HepG2 (cell line): ENCODE data around the gene MCC. TPM values are rescaled to one million over a fixed set of nuclear protein-coding genes. Genes with fewer than 3 reads are reported as not detected.

Experiments used
- ATAC-seq: fragments of 200-7000 bp; cut with Tn5 transposase; 3 replicates; pipeline ENCODE4 v1.9.1; 2020; ENCODE audit warnings: mild to moderate bottlenecking, moderate library complexity
- BruUV-seq: library from RNA; stranded (reverse); fragments of 400-500 nt; replicated peaks from 2 replicates; lab custom pipeline; 2021; lab: Mats Ljungman, UMichigan
- CTCF ChIA-PET: fragments of 300-600 bp; formaldehyde crosslinking; extraction: SDS; loops from one replicate; lab custom pipeline; 2021; ENCODE audit warnings: low total read pairs, inconsistent platforms, low intra/inter-chr PET ratio; lab: Yijun Ruan, JAX
- POLR2A ChIA-PET: fragments of 350-600 bp; sonication (Branson Sonifier 250); formaldehyde crosslinking; loops from one replicate; lab custom pipeline; 2020; ENCODE audit warnings: antibody characterized with exemption, inconsistent platforms; lab: Yijun Ruan, JAX
- DNase-seq: peaks from one replicate; pipeline ENCODE4 v3.0.0-alpha.2; 2015; ENCODE audit warnings: low spot score
- FAIRE-seq: peaks from 3 replicates; lab custom pipeline; 2011; peaks lifted over from hg19 to GRCh38; lab: Jason Lieb, UNC
- H2AFZ ChIP-seq: one replicate; pipeline ENCODE4 v1.6.1; 2011; ENCODE audit warnings: low read length, inconsistent platforms
- H3K27ac ChIP-seq: fragments of 300-600 bp; 3 replicates; pipeline ENCODE4 v1.8.0; 2011; ENCODE audit warnings: mixed run types, mild to moderate bottlenecking, mixed read lengths, low read length, inconsistent platforms; ENCODE audit not compliant: insufficient read depth; ENCODE audit errors: extremely low read length
- H3K27me3 ChIP-seq, 2 experiments: fragments of 200-600 bp in 1 of 2; 2 replicates in 1 of 2; 3 replicates in 1 of 2; pipeline versions ENCODE4 v1.6.0 to v1.8.0; 2011; ENCODE audit warnings: low read length in 2 of 2, mild to moderate bottlenecking in 2 of 2, moderate library complexity in 2 of 2, inconsistent platforms in 1 of 2; ENCODE audit not compliant: insufficient read depth in 2 of 2, control insufficient read depth in 1 of 2
- H3K36me3 ChIP-seq, 2 experiments: fragments of 200-600 bp in 1 of 2; replicated peaks in 1 of 2; 2 replicates in 1 of 2; 3 replicates in 1 of 2; pipeline versions ENCODE4 v1.5.1 to v1.8.0; 2011; ENCODE audit warnings: low read length in 2 of 2, inconsistent platforms in 1 of 2; ENCODE audit not compliant: insufficient read depth in 2 of 2, control insufficient read depth in 1 of 2
- H3K4me1 ChIP-seq: 2 replicates; pipeline ENCODE4 v1.5.1; 2012; ENCODE audit warnings: low read length, inconsistent platforms; ENCODE audit not compliant: insufficient read depth
- H3K4me2 ChIP-seq: 2 replicates; pipeline ENCODE4 v1.6.0; 2011; ENCODE audit warnings: low read depth, low read length, inconsistent platforms
- H3K4me3 ChIP-seq, 3 experiments: fragments of 200-600 bp in 1 of 3; sonication (generic), shearing (Covaris generic) in 1 of 3; replicated peaks in 1 of 3; 2 replicates each; pipeline ENCODE4 v1.5.1; 2011 to 2016; ENCODE audit warnings: low read length in 3 of 3, inconsistent platforms in 2 of 3, low read depth in 2 of 3, mild to moderate bottlenecking in 2 of 3, control low read depth in 1 of 3, mixed read lengths in 1 of 3; ENCODE audit not compliant: insufficient read depth in 1 of 3
- H3K79me2 ChIP-seq: one replicate; pipeline ENCODE4 v1.6.1; 2011; ENCODE audit warnings: low read length, inconsistent platforms; ENCODE audit not compliant: insufficient read depth
- H3K9ac ChIP-seq: 2 replicates; pipeline ENCODE4 v1.6.0; 2011; ENCODE audit warnings: mild to moderate bottlenecking, low read depth, low read length, inconsistent platforms; ENCODE audit not compliant: insufficient read depth
- H3K9me3 ChIP-seq: 2 replicates; pipeline ENCODE4 v1.5.1; 2012; ENCODE audit warnings: mild to moderate bottlenecking, low read length
- H4K20me1 ChIP-seq: 2 replicates; pipeline ENCODE4 v1.6.0; 2011; ENCODE audit warnings: inconsistent platforms, mild to moderate bottlenecking, low read length, moderate library complexity; ENCODE audit not compliant: insufficient read depth
- CEBPB ChIP-seq: IDR thresholded peaks from 2 replicates; pipeline ENCODE4 v1.6.1; 2011; ENCODE audit warnings: low read depth, low read length, improper control_type of control experiment, borderline replicate concordance
- FOXA3 ChIP-seq: IDR thresholded peaks from 2 replicates; pipeline ENCODE4 v1.6.1; 2016; ENCODE audit warnings: missing genetic modification reagents, missing compliant biosample characterization
- HMGA1 ChIP-seq: sonication (generic); formaldehyde crosslinking; conservative IDR thresholded peaks from 2 replicates; pipeline ENCODE4 v1.4.0; 2020; ENCODE audit warnings: missing genetic modification reagents
- HNRNPH1 ChIP-seq: fragments of 200-400 bp; formaldehyde crosslinking; optimal IDR thresholded peaks from 2 replicates; pipeline ENCODE3; 2017; ENCODE audit warnings: mild to moderate bottlenecking, low read depth, low read length
- JUND ChIP-seq: sonication (generic); formaldehyde crosslinking; IDR thresholded peaks from 2 replicates; pipeline ENCODE4 v1.8.0; 2022; ENCODE audit warnings: mild to moderate bottlenecking, missing genetic modification reagents
- PPARG ChIP-seq: conservative IDR thresholded peaks from 2 replicates; pipeline ENCODE4 v1.6.1; 2016; ENCODE audit warnings: missing biosample characterization, missing genetic modification reagents
- RAD21 ChIP-seq: fragments of 450-650 bp; formaldehyde crosslinking; IDR thresholded peaks from 2 replicates; pipeline ENCODE4 v1.5.0; 2020; ENCODE audit warnings: mild to moderate bottlenecking
- THAP11 ChIP-seq: IDR thresholded peaks from 2 replicates; pipeline ENCODE4 v1.6.1; 2016; ENCODE audit warnings: missing biosample characterization, missing genetic modification reagents
- TMF1 ChIP-seq: sonication (generic); formaldehyde crosslinking; IDR thresholded peaks from 2 replicates; pipeline ENCODE4 v1.8.1; 2022; ENCODE audit warnings: low read depth, missing genetic modification reagents
- ZMAT3 ChIP-seq: sonication (generic); formaldehyde crosslinking; conservative IDR thresholded peaks from 2 replicates; pipeline ENCODE4 v1.7.0; 2021; ENCODE audit warnings: missing genetic modification reagents
- ZNF543 ChIP-seq: sonication (generic); formaldehyde crosslinking; IDR thresholded peaks from 2 replicates; pipeline ENCODE4 v1.4.0; 2020; ENCODE audit warnings: mild to moderate bottlenecking, missing genetic modification reagents
- ZNF572 ChIP-seq: sonication (generic); formaldehyde crosslinking; IDR thresholded peaks from 2 replicates; pipeline ENCODE4 v1.5.1; 2020; ENCODE audit warnings: mild to moderate bottlenecking, missing genetic modification reagents
- WGBS: methylation state at CpG from one replicate; pipeline ENCODE4 v1.1.6; 2017; ENCODE audit warnings: low lambda C conversion rate; 5-methylcytosine and 5-hydroxymethylcytosine counted together
- in situ Hi-C: cut with HindIII; loops from 2 replicates; pipeline ENCODE4 v1.10.0; 2017; ENCODE audit warnings: low pct_unique_long_range_greater_than_20kb; ENCODE audit not compliant: extremely low pct_ligation_motif_present
- intact Hi-C: fragments of 100-400 bp; cut with micrococcal nuclease; formaldehyde crosslinking; loops from one replicate; pipeline ENCODE4 v1.10.0; 2022; ENCODE audit not compliant: unreplicated experiment
- polyA plus RNA-seq, 8 experiments: library from polyadenylated mRNA; depleted of rRNA in 3 of 8; stranded (reverse) in 7 of 8; unstranded in 1 of 8; fragments of >200 nt; fragmentation: Illumina TruSeq in 4 of 8; extraction: Trizol in 4 of 8; gene quantifications; 2 replicates each; pipeline versions ENCODE4 v1.2.1 to v1.2.3, GENCODE V29; 2011 to 2016; ENCODE audit warnings: low read depth in 4 of 8, missing spikeins in 1 of 8, mixed read lengths in 1 of 8; ENCODE audit not compliant: insufficient read depth in 1 of 8
- total RNA-seq, 5 experiments: library from RNA; depleted of rRNA; stranded (reverse); fragments of >200 nt; fragmentation: Illumina TruSeq; extraction: Trizol; gene quantifications; 2 replicates each; pipeline ENCODE4 v1.2.3, GENCODE V29; 2016; ENCODE audit warnings: low read depth in 1 of 5
- TF ChIP-seq, protein P1 (sequence below): sonication (generic); formaldehyde crosslinking; IDR thresholded peaks from 2 replicates; pipeline ENCODE4 v1.4.0; 2020; ENCODE audit warnings: mild to moderate bottlenecking, missing genetic modification reagents
- TF ChIP-seq, protein P2 (sequence below): sonication (generic); formaldehyde crosslinking; IDR thresholded peaks from 2 replicates; pipeline ENCODE4 v1.4.0; 2020; ENCODE audit warnings: missing genetic modification reagents
- TF ChIP-seq, protein P3 (sequence below): sonication (generic); formaldehyde crosslinking; IDR thresholded peaks from 2 replicates; pipeline ENCODE4 v1.5.0; 2020; ENCODE audit warnings: missing genetic modification reagents

Gene MCC
- total and polyA plus RNA-seq, 2 of the 13 experiments (the other 11 are each of a cell fraction or from before 2014, with no cell fraction given), result 0.55 to 2.4 TPM

DNA sequence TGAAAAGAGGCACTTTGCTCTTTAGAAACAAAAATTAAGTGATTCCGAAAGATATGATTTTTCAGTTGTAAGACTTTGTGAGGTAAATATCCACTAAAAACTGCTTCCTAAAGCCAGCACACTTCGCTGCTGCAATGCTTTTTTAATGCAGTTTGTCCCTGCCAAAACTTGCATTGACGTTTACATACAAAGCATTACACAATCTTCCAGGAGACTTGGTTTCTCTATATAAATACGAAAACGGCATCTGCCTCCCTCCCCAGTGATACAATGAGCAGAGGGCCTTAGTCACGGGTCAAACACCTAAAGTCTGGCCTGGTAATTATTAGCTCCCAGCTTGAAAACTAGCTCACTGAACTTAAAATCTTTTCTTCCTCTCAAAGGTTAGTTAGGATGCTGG lies 224.2 kb downstream of the MCC start:
- DNase-seq (no peak), FAIRE-seq (no peak), ATAC-seq (no peak)
- BruUV-seq, result no TSS peak
- Histone ChIP-seq H3K36me3 (no peaks in the 10 kb centered on the region), H3K9me3 (no peaks in the 10 kb centered on the region), H3K4me2 (no peak overlapping the region), H3K9ac (no peak overlapping the region), H3K4me1 (no peaks in the 10 kb centered on the region), H3K27ac (no peak overlapping the region), H3K4me3 (no peak overlapping the region), H3K79me2 (no peaks in the 10 kb centered on the region), H3K27me3 (no peaks in the 10 kb centered on the region), H4K20me1 (no peaks in the 10 kb centered on the region), H2AFZ (no peak overlapping the region)
- intact Hi-C loops, result no loop called here
- WGBS, result 16% methylated on average over 6 of the region's 6 CpGs
- CTCF ChIA-PET, result no interaction called here
- POLR2A ChIA-PET, result interaction anchor here (1.5 kb wide), 1 partner anchor 24 kb away, joined by 3 read pairs; no protein-coding TSS in a partner anchor
- in situ Hi-C loops, result no loop called here
- TF ChIP-seq, protein P1, sequence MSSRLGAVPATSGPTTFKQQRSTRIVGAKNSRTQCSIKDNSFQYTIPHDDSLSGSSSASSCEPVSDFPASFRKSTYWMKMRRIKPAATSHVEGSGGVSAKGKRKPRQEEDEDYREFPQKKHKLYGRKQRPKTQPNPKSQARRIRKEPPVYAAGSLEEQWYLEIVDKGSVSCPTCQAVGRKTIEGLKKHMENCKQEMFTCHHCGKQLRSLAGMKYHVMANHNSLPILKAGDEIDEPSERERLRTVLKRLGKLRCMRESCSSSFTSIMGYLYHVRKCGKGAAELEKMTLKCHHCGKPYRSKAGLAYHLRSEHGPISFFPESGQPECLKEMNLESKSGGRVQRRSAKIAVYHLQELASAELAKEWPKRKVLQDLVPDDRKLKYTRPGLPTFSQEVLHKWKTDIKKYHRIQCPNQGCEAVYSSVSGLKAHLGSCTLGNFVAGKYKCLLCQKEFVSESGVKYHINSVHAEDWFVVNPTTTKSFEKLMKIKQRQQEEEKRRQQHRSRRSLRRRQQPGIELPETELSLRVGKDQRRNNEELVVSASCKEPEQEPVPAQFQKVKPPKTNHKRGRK (CRISPR knock-in tag), result no peak
- TF ChIP-seq CEBPB, result 0 out of 2 replicates have a peak, but pooled peaks have one; percentile 18

DNA sequence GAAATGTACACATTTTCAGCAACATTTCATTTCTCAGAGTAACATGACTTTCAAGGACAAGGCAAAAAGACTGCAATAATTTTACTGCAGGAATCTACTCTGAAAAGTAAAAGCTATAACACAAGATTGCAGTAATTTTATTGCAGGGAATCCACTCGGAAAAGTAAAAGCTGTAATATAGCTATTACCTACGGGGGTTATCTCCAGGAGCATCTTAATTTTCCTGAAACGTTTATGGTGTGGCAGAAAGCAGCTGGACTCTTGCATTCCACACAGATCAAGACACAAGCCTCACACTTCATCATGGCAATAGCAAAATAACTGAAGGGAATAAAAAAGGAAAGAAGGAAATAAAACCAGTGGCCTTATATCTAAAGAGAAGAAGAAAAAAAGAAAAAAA lies 224.7 kb downstream of the MCC start:
- Histone ChIP-seq H3K79me2 (no peaks in the 10 kb centered on the region), H3K36me3 (no peaks in the 10 kb centered on the region), H3K4me1 (no peaks in the 10 kb centered on the region), H3K27me3 (no peaks in the 10 kb centered on the region), H3K27ac (no peak overlapping the region), H3K9ac (no peak overlapping the region), H3K4me2 (no peak overlapping the region), H3K4me3 (no peak overlapping the region), H2AFZ (no peak overlapping the region), H3K9me3 (no peaks in the 10 kb centered on the region), H4K20me1 (no peaks in the 10 kb centered on the region)
- DNase-seq (no peak), FAIRE-seq (no peak), ATAC-seq (no peak)
- ChIA-PET CTCF (no interaction called here), POLR2A (interaction anchor here (1.5 kb wide), 1 partner anchor 24 kb away, joined by 3 read pairs; no protein-coding TSS in a partner anchor)
- intact Hi-C loops, result no loop called here
- 3% methylated on average over 3 of the region's 3 CpGs for WGBS
- in situ Hi-C loops, result no loop called here
- BruUV-seq, result no TSS peak
- TF ChIP-seq TMF1 (no peak), PPARG (CRISPR knock-in tag) (no peak), ZNF543 (CRISPR knock-in tag) (no peak), JUND (CRISPR knock-in tag) (no peak), HMGA1 (no peak), ZNF572 (CRISPR knock-in tag) (no peak), FOXA3 (CRISPR knock-in tag) (no peak), HNRNPH1 (no peak), THAP11 (CRISPR knock-in tag) (no peak), ZMAT3 (no peak), RAD21 (no peak)
- TF ChIP-seq, protein P2, sequence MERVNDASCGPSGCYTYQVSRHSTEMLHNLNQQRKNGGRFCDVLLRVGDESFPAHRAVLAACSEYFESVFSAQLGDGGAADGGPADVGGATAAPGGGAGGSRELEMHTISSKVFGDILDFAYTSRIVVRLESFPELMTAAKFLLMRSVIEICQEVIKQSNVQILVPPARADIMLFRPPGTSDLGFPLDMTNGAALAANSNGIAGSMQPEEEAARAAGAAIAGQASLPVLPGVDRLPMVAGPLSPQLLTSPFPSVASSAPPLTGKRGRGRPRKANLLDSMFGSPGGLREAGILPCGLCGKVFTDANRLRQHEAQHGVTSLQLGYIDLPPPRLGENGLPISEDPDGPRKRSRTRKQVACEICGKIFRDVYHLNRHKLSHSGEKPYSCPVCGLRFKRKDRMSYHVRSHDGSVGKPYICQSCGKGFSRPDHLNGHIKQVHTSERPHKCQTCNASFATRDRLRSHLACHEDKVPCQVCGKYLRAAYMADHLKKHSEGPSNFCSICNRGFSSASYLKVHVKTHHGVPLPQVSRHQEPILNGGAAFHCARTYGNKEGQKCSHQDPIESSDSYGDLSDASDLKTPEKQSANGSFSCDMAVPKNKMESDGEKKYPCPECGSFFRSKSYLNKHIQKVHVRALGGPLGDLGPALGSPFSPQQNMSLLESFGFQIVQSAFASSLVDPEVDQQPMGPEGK (CRISPR knock-in tag), result no peak
- TF ChIP-seq, protein P3, sequence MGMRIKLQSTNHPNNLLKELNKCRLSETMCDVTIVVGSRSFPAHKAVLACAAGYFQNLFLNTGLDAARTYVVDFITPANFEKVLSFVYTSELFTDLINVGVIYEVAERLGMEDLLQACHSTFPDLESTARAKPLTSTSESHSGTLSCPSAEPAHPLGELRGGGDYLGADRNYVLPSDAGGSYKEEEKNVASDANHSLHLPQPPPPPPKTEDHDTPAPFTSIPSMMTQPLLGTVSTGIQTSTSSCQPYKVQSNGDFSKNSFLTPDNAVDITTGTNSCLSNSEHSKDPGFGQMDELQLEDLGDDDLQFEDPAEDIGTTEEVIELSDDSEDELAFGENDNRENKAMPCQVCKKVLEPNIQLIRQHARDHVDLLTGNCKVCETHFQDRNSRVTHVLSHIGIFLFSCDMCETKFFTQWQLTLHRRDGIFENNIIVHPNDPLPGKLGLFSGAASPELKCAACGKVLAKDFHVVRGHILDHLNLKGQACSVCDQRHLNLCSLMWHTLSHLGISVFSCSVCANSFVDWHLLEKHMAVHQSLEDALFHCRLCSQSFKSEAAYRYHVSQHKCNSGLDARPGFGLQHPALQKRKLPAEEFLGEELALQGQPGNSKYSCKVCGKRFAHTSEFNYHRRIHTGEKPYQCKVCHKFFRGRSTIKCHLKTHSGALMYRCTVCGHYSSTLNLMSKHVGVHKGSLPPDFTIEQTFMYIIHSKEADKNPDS (CRISPR knock-in tag), result no peak
